Stimulated activated CD4-positive, alpha-beta T cell treated with anti-CD3 and anti-CD28 coated beads, Interleukin-4, amount 100 ng/mL, for 48 hours (primary cell): ENCODE data around the gene PDE8A.
"Not testable (repeated sequence)": the region's sequence is repeated elsewhere in the genome, so short reads cannot be mapped to it uniquely, and the experiment has no call there.

Experiments used
- DNase-seq, 2 donors: peaks; one replicate each; pipeline ENCODE4 v3.0.0-alpha.2; 2020; ENCODE audit warnings: low read depth in 2 of 2

The PDE8A gene

DNA sequence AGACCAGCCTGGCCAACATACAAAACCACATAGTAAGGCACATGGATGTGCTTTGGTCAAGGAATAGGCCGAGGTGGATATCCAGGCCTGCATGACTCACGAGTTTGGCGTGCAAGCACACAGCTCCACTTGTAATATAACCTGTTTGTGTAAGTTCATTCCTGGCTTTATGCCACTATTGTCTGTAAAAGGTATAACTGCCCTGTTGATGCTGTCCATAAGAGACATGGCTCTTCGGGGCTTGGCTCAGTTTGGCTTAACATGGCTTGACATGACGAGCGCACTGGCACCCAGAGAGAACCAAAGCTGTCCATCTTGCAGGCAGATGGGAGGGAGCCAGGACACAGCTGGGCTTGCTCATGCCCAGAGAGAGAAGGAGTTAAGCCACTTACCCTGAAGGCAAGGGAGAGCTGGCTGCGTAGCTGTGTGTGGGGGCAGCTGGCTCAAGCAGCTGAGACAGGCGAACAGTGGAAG, 195.4 kb downstream of the PDE8A start:
- DNase-seq = not testable (repeated sequence)

DNA sequence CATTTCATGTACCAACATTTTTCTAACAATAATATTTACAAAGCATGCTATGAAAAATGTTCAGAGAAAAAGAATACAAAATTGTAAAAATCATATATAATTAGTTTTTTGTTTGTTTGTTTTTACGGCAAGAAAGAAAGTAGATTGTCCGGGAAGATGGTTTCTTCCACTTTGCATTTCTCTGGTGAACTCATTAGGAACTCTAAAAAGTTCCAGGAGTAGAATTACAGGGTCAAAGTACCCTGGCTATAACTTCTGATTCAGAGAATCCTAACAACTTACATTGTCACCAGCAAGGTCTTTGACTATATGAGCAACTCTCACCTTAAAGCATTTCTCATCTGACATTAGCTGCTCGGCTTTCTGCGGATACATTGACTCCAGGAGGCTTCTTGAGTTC, 196.7 kb downstream of the PDE8A start:
- DNase-seq = no peak

DNA sequence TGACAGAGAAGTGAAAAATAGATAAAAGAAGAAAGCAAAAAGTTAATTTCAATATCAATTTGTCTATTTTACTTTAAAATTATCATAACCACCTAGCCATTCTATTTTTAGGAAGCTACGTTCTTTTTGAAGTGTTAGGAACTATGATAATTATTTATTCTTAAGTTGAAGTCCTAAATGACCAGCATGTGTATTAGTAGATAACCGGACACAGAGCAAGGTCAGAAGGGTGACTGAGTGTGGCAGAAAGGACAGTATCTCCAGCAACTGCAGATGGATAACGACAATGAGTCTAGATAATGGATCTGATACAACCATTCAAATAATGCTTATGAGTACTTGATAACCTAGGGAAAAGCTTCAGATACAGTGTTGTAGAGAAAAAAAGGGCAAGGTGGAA, 198.0 kb downstream of the PDE8A start:
- DNase-seq = no peak

DNA sequence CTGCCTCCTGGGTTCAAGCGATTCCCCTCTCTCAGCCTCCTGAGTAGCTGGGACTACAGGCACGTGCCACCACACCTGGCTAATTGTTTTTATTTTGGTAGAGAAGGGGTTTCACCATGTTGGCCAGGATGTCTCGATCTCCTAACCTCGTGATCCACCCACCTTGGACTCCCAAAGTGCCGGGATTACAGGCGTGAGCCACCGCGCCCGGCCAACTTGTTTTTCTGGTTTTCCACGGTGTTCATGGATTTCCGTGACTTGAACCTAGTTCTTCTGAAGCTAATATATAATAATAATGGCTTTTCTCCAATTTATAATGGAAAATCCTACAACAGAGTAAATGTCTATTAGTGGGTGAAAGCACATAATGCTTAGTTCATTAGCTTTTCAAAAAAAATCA, 203.7 kb downstream of the PDE8A start:
- not testable (repeated sequence) for DNase-seq

DNA sequence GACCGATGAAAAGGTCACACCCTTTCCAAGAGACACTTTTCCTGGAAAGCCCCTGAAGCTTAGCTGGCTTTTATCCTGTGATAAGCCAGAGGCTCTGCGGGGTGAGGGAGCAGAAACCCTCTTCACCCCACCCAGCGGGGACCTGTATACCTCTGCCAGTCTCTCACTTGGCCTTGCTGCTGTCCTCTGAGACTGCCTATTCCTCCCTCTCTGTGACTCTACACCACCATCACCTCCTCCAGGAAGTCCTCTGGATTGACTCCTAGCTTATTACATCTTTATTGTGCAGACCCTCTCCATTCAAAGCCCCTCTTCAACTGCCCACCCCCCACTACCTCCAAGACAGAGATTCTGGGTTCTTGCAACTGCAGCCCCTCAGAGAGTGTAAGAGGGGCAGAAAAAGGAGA, 206.5 kb downstream of the PDE8A start:
- DNase-seq = not testable (repeated sequence)
